IgD-negative memory B cell (primary cell): ENCODE results near the gene CD19. TPM values are rescaled to one million over a fixed set of nuclear protein-coding genes. Genes with fewer than 3 reads are reported as not detected.

Source experiments
- H3K27ac Mint-ChIP-seq, 3 donors: one replicate each; pipeline ENCODE4 v1.8.0; 2020 to 2022; ENCODE audit warnings: mild to moderate bottlenecking in 3 of 3, mixed read lengths in 3 of 3, moderate library complexity in 1 of 3
- H3K27me3 Mint-ChIP-seq: one replicate; pipeline ENCODE4 v1.8.0; 2021; ENCODE audit warnings: mixed read lengths
- H3K36me3 Mint-ChIP-seq: one replicate; pipeline ENCODE4 v1.8.0; 2020; ENCODE audit warnings: mild to moderate bottlenecking, mixed read lengths
- H3K4me1 Mint-ChIP-seq, 3 donors: one replicate each; pipeline ENCODE4 v1.8.0; 2020 to 2022; ENCODE audit warnings: mixed read lengths in 3 of 3, mild to moderate bottlenecking in 1 of 3
- H3K4me3 Mint-ChIP-seq, 4 donors: one replicate each; pipeline ENCODE4 v1.8.0; 2020 to 2022; ENCODE audit warnings: mild to moderate bottlenecking in 4 of 4, mixed read lengths in 4 of 4, moderate library complexity in 3 of 4
- H3K9me3 Mint-ChIP-seq, 3 donors: one replicate each; pipeline ENCODE4 v1.8.0; 2020 to 2021; ENCODE audit warnings: mixed read lengths in 3 of 3, mild to moderate bottlenecking in 1 of 3
- polyA plus RNA-seq: library from polyadenylated mRNA; unstranded; fragments of 300-500 nt; fragmentation: Illumina TruSeq; gene quantifications from one replicate; pipeline ENCODE4 v1.2.3, GENCODE V29; 2021

The CD19 gene
- polyA plus RNA-seq, 1 donor from 2014 or later = 185 TPM

DNA sequence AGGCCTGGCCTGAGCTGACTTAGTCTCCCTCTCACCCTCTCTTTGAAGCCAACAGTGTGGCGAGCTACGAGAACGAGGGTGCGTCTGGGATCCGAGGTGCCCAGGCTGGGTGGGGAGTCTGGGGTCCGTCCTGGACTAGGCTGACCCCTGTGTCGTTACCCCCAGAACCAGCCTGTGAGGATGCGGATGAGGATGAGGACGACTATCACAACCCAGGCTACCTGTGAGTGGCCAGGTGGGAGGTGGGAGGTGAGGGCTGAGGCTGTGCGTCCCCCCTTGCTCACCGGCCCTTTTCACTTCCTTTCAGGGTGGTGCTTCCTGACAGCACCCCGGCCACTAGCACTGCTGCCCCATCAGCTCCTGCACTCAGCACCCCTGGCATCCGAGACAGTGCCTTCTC is 54.7 kb downstream of the CD19 start:
- H3K9me3 Mint-ChIP-seq = peaks cover 0 to 5% (median 0%) of the 10 kb centered on the region in 3 donors
- peaks cover 22% of the 10 kb centered on the region for H3K36me3 Mint-ChIP-seq
- peak overlapping the region in 1 of 4 donors; percentile 21 for H3K4me3 Mint-ChIP-seq
- H3K27ac Mint-ChIP-seq = no peak overlapping the region
- H3K27me3 Mint-ChIP-seq = no peaks in the 10 kb centered on the region
- peaks cover 6 to 8% (median 6%) of the 10 kb centered on the region in 3 donors for H3K4me1 Mint-ChIP-seq

GRCh38 chr16:28987170-28987853 is 55.5 kb downstream of the CD19 start:
- Mint-ChIP-seq H3K9me3 (peaks cover 0 to 5% (median 0%) of the 10 kb centered on the region in 3 donors), H3K36me3 (peaks cover 22% of the 10 kb centered on the region), H3K4me1 (peaks cover 6 to 8% (median 6%) of the 10 kb centered on the region in 3 donors), H3K27me3 (no peaks in the 10 kb centered on the region), H3K27ac (peak overlapping the region in 2 of 3 donors; percentile 60 to 86), H3K4me3 (peak overlapping the region in 3 of 4 donors; percentile 30 to 44 (median 32))

Other genes with a start within 250 kb of the CD19 start
- 255 TPM for gene EIF3C, start 220.5 kb upstream of the CD19 start, polyA plus RNA-seq
- gene NPIPB9, start 180.2 kb upstream of the CD19 start, polyA plus RNA-seq = 0.31 TPM
- 35.9 TPM for gene ATXN2L, start 109.0 kb upstream of the CD19 start, polyA plus RNA-seq
- 139 TPM for gene TUFM, start 85.6 kb upstream of the CD19 start, polyA plus RNA-seq
- gene SH2B1, start 68.1 kb upstream of the CD19 start, polyA plus RNA-seq = 5.2 TPM
- gene ATP2A1, start 53.5 kb upstream of the CD19 start, polyA plus RNA-seq = not detected
- gene RABEP2, start 6.7 kb upstream of the CD19 start, polyA plus RNA-seq = 31.7 TPM
- 29.6 TPM for gene NFATC2IP, start 19.0 kb downstream of the CD19 start, polyA plus RNA-seq
- 20.9 TPM for gene SPNS1, start 42.8 kb downstream of the CD19 start, polyA plus RNA-seq
- gene LAT, start 53.1 kb downstream of the CD19 start, polyA plus RNA-seq = 8.3 TPM